A549 (cell line): ENCODE data around the gene AQP12B. TPM values are rescaled to one million over a fixed set of nuclear protein-coding genes. Genes with fewer than 3 reads are reported as not detected.

Experiments used
- ATAC-seq, 2 experiments: fragments of 200-7000 bp in 1 of 2; fragments of >200 bp in 1 of 2; cut with Nextera tagmentation in 1 of 2; cut with Tn5 transposase in 1 of 2; 3 replicates each; pipeline versions ENCODE4 v1.8.0 to v1.9.1; 2018 to 2020; ENCODE audit warnings: mild to moderate bottlenecking in 1 of 2, moderate library complexity in 1 of 2
- CTCF ChIA-PET: fragments of 300-600 bp; sonication (Branson Sonifier 250); formaldehyde crosslinking; extraction: SDS; loops from one replicate; lab custom pipeline; 2021; ENCODE audit warnings: antibody characterized with exemption, inconsistent platforms; lab: Yijun Ruan, JAX
- POLR2A ChIA-PET: fragments of 350-600 bp; formaldehyde crosslinking; extraction: SDS; loops from one replicate; lab custom pipeline; 2021; ENCODE audit warnings: antibody characterized with exemption, inconsistent platforms; lab: Yijun Ruan, JAX
- DNase-seq, 2 experiments: peaks; one replicate each; pipeline versions ENCODE4 v3.0.0 to v3.0.0-alpha.2; 2011 to 2016; ENCODE audit warnings: low read depth in 1 of 2, low spot score in 1 of 2
- FAIRE-seq: peaks from 2 replicates; lab custom pipeline; 2011; peaks lifted over from hg19 to GRCh38; lab: Jason Lieb, UNC
- H3K27ac ChIP-seq, 2 experiments: fragments of >200 bp; sonication (Bioruptor Twin); formaldehyde crosslinking; 3 replicates each; pipeline ENCODE4 v1.5.1; 2016 to 2017
- H3K4me1 ChIP-seq: fragments of >200 bp; sonication (Bioruptor Twin); formaldehyde crosslinking; 3 replicates; pipeline ENCODE4 v1.6.1; 2016
- H3K4me2 ChIP-seq: fragments of >200 bp; sonication (Bioruptor Twin); formaldehyde crosslinking; 3 replicates; pipeline ENCODE4 v1.6.1; 2016
- H3K4me3 ChIP-seq: fragments of >200 bp; sonication (Bioruptor Twin); formaldehyde crosslinking; 3 replicates; pipeline ENCODE4 v1.5.1; 2016
- H3K9me3 ChIP-seq: fragments of >200 bp; sonication (Bioruptor Twin); formaldehyde crosslinking; 3 replicates; pipeline ENCODE4 v1.6.1; 2016
- ATOH8 ChIP-seq: fragments of 250-450 bp; sonication (Bioruptor Pico); IDR thresholded peaks from 2 replicates; pipeline ENCODE4 v1.5.0; 2020; ENCODE audit warnings: low read depth, mild to moderate bottlenecking, moderate library complexity
- BHLHE40 ChIP-seq: IDR thresholded peaks from 2 replicates; pipeline ENCODE4 v1.6.1; 2012; ENCODE audit warnings: low read depth, low read length, inconsistent platforms
- CBX8 ChIP-seq: fragments of 200-600 bp; sonication (generic); IDR thresholded peaks from 2 replicates; pipeline ENCODE4 v1.6.1; 2016
- CEBPB ChIP-seq, 2 experiments: fragments of >200 bp in 1 of 2; sonication (Bioruptor Twin) in 1 of 2; formaldehyde crosslinking in 1 of 2; IDR thresholded peaks; 2 replicates each; pipeline ENCODE4 v1.6.1; 2012 to 2016
- EHF ChIP-seq: fragments of 250-450 bp; sonication (Bioruptor Pico); IDR thresholded peaks from 2 replicates; pipeline ENCODE4 v1.5.0; 2020; ENCODE audit warnings: mild to moderate bottlenecking
- ELK1 ChIP-seq: fragments of 150-350 bp; IDR thresholded peaks from 2 replicates; pipeline ENCODE4 v1.6.1; 2014; ENCODE audit warnings: low read depth, mild to moderate bottlenecking, low read length
- EP300 ChIP-seq, 2 experiments: fragments of >200 bp; sonication (Bioruptor Twin); formaldehyde crosslinking; IDR thresholded peaks; 2 replicates in 1 of 2; 3 replicates in 1 of 2; pipeline ENCODE4 v1.6.1; 2016 to 2017
- ESRRA ChIP-seq: fragments of 150-350 bp; IDR thresholded peaks from 2 replicates; pipeline ENCODE4 v1.6.1; 2014; ENCODE audit warnings: mild to moderate bottlenecking, low read length, borderline replicate concordance
- FOSL2 ChIP-seq, 2 experiments: fragments of 450-650 bp in 1 of 2; fragments of >200 bp in 1 of 2; sonication (Bioruptor Twin) in 1 of 2; formaldehyde crosslinking; IDR thresholded peaks; 2 replicates each; pipeline versions ENCODE4 v1.5.0 to v1.6.1; 2016 to 2020; ENCODE audit warnings: mild to moderate bottlenecking in 1 of 2, moderate library complexity in 1 of 2
- HES2 ChIP-seq: fragments of >200 bp; sonication (Bioruptor Twin); formaldehyde crosslinking; IDR thresholded peaks from 2 replicates; pipeline ENCODE4 v1.6.1; 2016
- HEYL ChIP-seq: fragments of 250-450 bp; sonication (Bioruptor Pico); IDR thresholded peaks from 2 replicates; pipeline ENCODE4 v1.8.0; 2021; ENCODE audit warnings: mild to moderate bottlenecking, moderate library complexity
- HMGXB4 ChIP-seq: fragments of 250-450 bp; sonication (Bioruptor Pico); IDR thresholded peaks from 2 replicates; pipeline ENCODE4 v1.5.0; 2021; ENCODE audit warnings: mild to moderate bottlenecking, moderate library complexity, borderline replicate concordance
- HOXA7 ChIP-seq: fragments of 250-450 bp; sonication (Bioruptor Pico); IDR thresholded peaks from 2 replicates; pipeline ENCODE4 v1.5.0; 2020; ENCODE audit warnings: mild to moderate bottlenecking, moderate library complexity
- HOXB5 ChIP-seq: fragments of 250-450 bp; sonication (Bioruptor Pico); IDR thresholded peaks from 2 replicates; pipeline ENCODE4 v1.5.0; 2020; ENCODE audit warnings: mild to moderate bottlenecking, moderate library complexity
- KDM5A ChIP-seq: fragments of 200-600 bp; sonication (generic); IDR thresholded peaks from 2 replicates; pipeline ENCODE4 v1.6.1; 2016; ENCODE audit warnings: antibody characterized with exemption, mild to moderate bottlenecking
- MAX ChIP-seq: IDR thresholded peaks from 2 replicates; pipeline ENCODE4 v1.6.1; 2012
- MAZ ChIP-seq: fragments of 150-350 bp; IDR thresholded peaks from 2 replicates; pipeline ENCODE4 v1.6.1; 2014; ENCODE audit warnings: antibody characterized with exemption, low read depth, low read length, borderline replicate concordance
- NFE2L2 ChIP-seq: fragments of 150-350 bp; conservative IDR thresholded peaks from 2 replicates; pipeline ENCODE4 v1.6.1; 2014; ENCODE audit warnings: low read length
- POLR2AphosphoS2 ChIP-seq: conservative IDR thresholded peaks from 2 replicates; pipeline ENCODE4 v1.6.1; 2012; ENCODE audit warnings: low read length, improper control_type of control experiment, inconsistent platforms
- RCOR1 ChIP-seq: fragments of 150-350 bp; IDR thresholded peaks from 2 replicates; pipeline ENCODE4 v1.6.1; 2014; ENCODE audit warnings: antibody characterized with exemption, low read length, low read depth
- SREBF2 ChIP-seq: fragments of 450-650 bp; IDR thresholded peaks from 2 replicates; pipeline ENCODE4 v1.6.1; 2014; ENCODE audit warnings: mild to moderate bottlenecking, moderate library complexity
- USF2 ChIP-seq: fragments of 450-650 bp; IDR thresholded peaks from 2 replicates; pipeline ENCODE4 v1.6.1; 2014; ENCODE audit warnings: antibody characterized with exemption
- ZNF302 ChIP-seq: fragments of 250-450 bp; sonication (Bioruptor Pico); IDR thresholded peaks from 2 replicates; pipeline ENCODE4 v1.9.0; 2021; ENCODE audit warnings: inconsistent platforms, mild to moderate bottlenecking, moderate library complexity
- WGBS: methylation state at CpG from one replicate; pipeline ENCODE4 v1.1.6; 2017; ENCODE audit errors: missing lambda C conversion rate; 5-methylcytosine and 5-hydroxymethylcytosine counted together
- polyA plus RNA-seq, 4 experiments: library from polyadenylated mRNA; depleted of rRNA in 3 of 4; stranded (reverse); fragments of >200 nt; fragmentation: RNase III in 1 of 4; extraction: RNeasy Plus Mini Kit Qiagen cat#74134 plus additional on column Dnase treatment in 1 of 4; gene quantifications; 2 replicates in 3 of 4; 3 replicates in 1 of 4; pipeline ENCODE4 v1.2.3, GENCODE V29; 2011 to 2017

The AQP12B gene
- polyA plus RNA-seq, 2 of the 4 experiments (the other 2 are of a cell fraction) = not detected

GRCh38 chr2:240650254-240650965, 32.3 kb downstream of the AQP12B start:
- FAIRE-seq = no peak
- CTCF ChIA-PET = interaction anchor here (1.6 kb wide), 1 partner anchor 191 kb away, joined by 3 read pairs; no protein-coding TSS in a partner anchor

GRCh38 chr2:240649331-240649730, 33.4 kb downstream of the AQP12B start:
- ChIA-PET POLR2A (no interaction called here), CTCF (interaction anchor here (1.3 to 1.4 kb wide), 2 partner anchors 8 to 10 kb away, joined by 4 read pairs; no protein-coding TSS in a partner anchor)
- no peaks in the 10 kb centered on the region for H3K4me1 ChIP-seq
- H3K27ac ChIP-seq = no peak overlapping the region
- TF ChIP-seq HOXB5 (CRISPR knock-in tag) (no peak), BHLHE40 (no peak), MAZ (no peak), ESRRA (no peak), USF2 (no peak), HES2 (no peak)
- H3K9me3 ChIP-seq = no peaks in the 10 kb centered on the region
- WGBS = 27% methylated on average over 7 of the region's 7 CpGs
- FAIRE-seq (no peak), ATAC-seq (no peak), DNase-seq (no peak)
- no peak overlapping the region for H3K4me3 ChIP-seq
- no peak overlapping the region for H3K4me2 ChIP-seq

More at GRCh38 chr2:240650254-240650965, 32.3 kb downstream of the AQP12B start:
- peaks cover 3% of the 10 kb centered on the region; the same call in 1 of the 3 replicates for H3K9me3 ChIP-seq
- TF ChIP-seq EP300 (IDR thresholded peaks at IDR 0.05) = no peak
- no peak for TF ChIP-seq HES2
- no peak for TF ChIP-seq POLR2AphosphoS2
- TF ChIP-seq ELK1 = no peak
- no peak for TF ChIP-seq FOSL2 (IDR thresholded peaks at IDR 0.05)
- TF ChIP-seq FOSL2 (CRISPR knock-in tag; IDR thresholded peaks at IDR 0.05) = no peak
- no peak for TF ChIP-seq HMGXB4 (CRISPR knock-in tag)
- TF ChIP-seq CBX8 = no peak
- TF ChIP-seq CEBPB (IDR thresholded peaks at IDR 0.05) = no peak
- no peak for TF ChIP-seq SREBF2
- no peak for TF ChIP-seq ZNF302 (CRISPR knock-in tag)
- no peak for TF ChIP-seq RCOR1
- no peak for TF ChIP-seq EHF (CRISPR knock-in tag)
- TF ChIP-seq HEYL (CRISPR knock-in tag) = no peak
- no peak for TF ChIP-seq NFE2L2
- TF ChIP-seq ATOH8 (CRISPR knock-in tag) = no peak
- TF ChIP-seq BHLHE40 = no peak
- no peak for TF ChIP-seq KDM5A
- TF ChIP-seq MAX = no peak
- no peak for TF ChIP-seq HOXA7 (CRISPR knock-in tag)
- H3K4me1 ChIP-seq = no peaks in the 10 kb centered on the region
- 20% methylated on average over 13 of the region's 13 CpGs for WGBS
- POLR2A ChIA-PET = no interaction called here
- no peak overlapping the region for H3K4me2 ChIP-seq
- no peak for ATAC-seq
- H3K4me3 ChIP-seq = no peak overlapping the region
- no peak overlapping the region for H3K27ac ChIP-seq
- DNase-seq = no peak
